ENCODE data around the gene BICD2.

BICD2 gene

DNA sequence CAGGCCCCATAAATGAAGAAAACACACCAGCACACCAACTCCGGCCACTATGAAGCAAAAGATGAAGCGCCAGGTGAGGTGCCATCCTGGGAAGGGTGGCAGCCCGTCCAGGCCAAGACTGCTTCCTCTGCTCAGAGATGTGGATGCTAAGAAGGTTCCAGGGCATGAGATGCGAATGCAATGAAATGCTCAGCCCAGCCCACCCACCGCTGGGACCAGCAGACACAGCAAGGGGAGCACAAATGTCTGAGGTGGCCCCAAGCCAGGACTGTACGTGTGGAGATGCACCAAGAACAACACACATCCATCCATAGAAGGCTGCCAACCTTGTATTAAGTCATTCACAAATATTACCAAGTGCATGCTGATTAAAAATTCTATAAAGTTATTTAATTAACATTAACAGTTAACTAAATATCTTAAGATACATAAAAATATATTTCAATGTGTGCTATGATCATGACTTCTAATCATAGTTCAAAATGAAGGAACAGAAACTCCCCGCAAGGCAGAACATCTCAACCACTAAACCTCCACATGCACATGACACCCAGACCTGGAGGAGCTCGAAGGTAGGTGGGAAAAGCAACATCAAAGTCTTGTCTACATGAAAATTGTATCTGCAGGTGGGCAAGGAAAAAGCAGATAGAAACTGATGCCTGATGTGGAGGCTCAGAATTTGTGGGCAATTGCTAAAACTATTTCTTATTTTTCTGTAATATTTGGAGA, 43.7 kb downstream of the BICD2 start:
- Histone ChIP-seq H3K79me2 (ENCODE audit: insufficient read depth, low read depth) (peaks cover 9% of the 10 kb centered on the region; the same call in 1 of the 2 replicates), H3K36me3 (ENCODE audit: insufficient read depth) (0 out of 2 replicates have a peak, but pooled peaks cover 10% of the 10 kb centered on the region), H3K4me1 (ENCODE audit: low read depth, poor library complexity, severe bottlenecking) (peaks cover 5% of the 10 kb centered on the region), H2AFZ (ENCODE audit: low read depth) (no peak overlapping the region), H3K9ac (no peak overlapping the region), H3K27me3 (ENCODE audit: insufficient read depth, low read depth) (no peaks in the 10 kb centered on the region), H3K27ac (no peak overlapping the region), H3K4me3 (IDR thresholded peaks at IDR 0.05; ENCODE audit: insufficient read depth, low read depth, low read length) (no peak overlapping the region), H3K4me2 (no peak overlapping the region), H4K20me1 (ENCODE audit: insufficient read depth) (no peaks in the 10 kb centered on the region)
- TF ChIP-seq, protein P1, sequence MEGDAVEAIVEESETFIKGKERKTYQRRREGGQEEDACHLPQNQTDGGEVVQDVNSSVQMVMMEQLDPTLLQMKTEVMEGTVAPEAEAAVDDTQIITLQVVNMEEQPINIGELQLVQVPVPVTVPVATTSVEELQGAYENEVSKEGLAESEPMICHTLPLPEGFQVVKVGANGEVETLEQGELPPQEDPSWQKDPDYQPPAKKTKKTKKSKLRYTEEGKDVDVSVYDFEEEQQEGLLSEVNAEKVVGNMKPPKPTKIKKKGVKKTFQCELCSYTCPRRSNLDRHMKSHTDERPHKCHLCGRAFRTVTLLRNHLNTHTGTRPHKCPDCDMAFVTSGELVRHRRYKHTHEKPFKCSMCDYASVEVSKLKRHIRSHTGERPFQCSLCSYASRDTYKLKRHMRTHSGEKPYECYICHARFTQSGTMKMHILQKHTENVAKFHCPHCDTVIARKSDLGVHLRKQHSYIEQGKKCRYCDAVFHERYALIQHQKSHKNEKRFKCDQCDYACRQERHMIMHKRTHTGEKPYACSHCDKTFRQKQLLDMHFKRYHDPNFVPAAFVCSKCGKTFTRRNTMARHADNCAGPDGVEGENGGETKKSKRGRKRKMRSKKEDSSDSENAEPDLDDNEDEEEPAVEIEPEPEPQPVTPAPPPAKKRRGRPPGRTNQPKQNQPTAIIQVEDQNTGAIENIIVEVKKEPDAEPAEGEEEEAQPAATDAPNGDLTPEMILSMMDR (conservative IDR thresholded peaks at IDR 0.05; ENCODE audit: low read depth, low read length): no peak

DNA sequence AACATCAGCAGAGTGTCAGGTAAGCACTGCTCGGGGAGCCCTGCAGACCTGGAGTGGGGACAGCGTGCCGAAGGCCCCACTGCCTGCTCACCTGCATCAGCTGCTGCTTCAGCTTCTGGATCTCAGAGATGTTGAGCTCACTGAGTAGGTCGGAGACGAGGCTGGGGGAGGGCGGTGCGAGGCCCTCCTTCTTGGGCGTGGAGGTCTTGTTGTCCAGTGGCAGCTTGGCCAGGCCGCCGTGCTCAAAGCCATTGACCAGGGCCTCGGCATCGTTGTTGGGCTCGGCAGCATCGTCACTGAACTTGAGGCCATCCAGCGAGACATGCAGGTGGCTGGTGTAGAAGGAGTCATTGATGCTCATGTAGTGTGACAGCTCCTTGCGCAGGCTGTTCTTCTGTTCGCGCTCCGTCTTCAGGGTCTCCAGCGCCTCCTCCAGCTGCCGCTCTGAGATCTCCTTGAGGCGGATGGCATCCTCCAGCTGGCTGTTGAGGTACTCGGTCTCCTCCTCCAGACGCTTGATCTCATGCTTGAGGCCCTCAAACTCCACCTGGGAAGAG, 44.3 kb downstream of the BICD2 start:
- no peaks in the 10 kb centered on the region for H3K27me3 ChIP-seq (ENCODE audit: insufficient read depth, low read depth)
- 0 out of 2 replicates have a peak, but pooled peaks cover 10% of the 10 kb centered on the region for H3K36me3 ChIP-seq (ENCODE audit: insufficient read depth)
- TF ChIP-seq, protein P1 (conservative IDR thresholded peaks at IDR 0.05; ENCODE audit: low read depth, low read length): no peak
- no peaks in the 10 kb centered on the region for H4K20me1 ChIP-seq (ENCODE audit: insufficient read depth)
- H3K4me3 ChIP-seq (IDR thresholded peaks at IDR 0.05; ENCODE audit: insufficient read depth, low read depth, low read length): no peak overlapping the region
- no peak overlapping the region for H3K4me2 ChIP-seq
- H2AFZ ChIP-seq (ENCODE audit: low read depth): no peak overlapping the region
- peaks cover 11% of the 10 kb centered on the region for H3K4me1 ChIP-seq (ENCODE audit: low read depth, poor library complexity, severe bottlenecking)
- no peak overlapping the region for H3K9ac ChIP-seq
- no peak overlapping the region for H3K27ac ChIP-seq
- peaks cover 2% of the 10 kb centered on the region; the same call in 1 of the 2 replicates for H3K79me2 ChIP-seq (ENCODE audit: insufficient read depth, low read depth)

- no peaks in the 10 kb centered on the region for H3K27me3 ChIP-seq (ENCODE audit: insufficient read depth, low read depth)
- H3K79me2 ChIP-seq (ENCODE audit: insufficient read depth, low read depth): no peaks in the 10 kb centered on the region
- no peak overlapping the region for H3K27ac ChIP-seq
- H2AFZ ChIP-seq (ENCODE audit: low read depth): no peak overlapping the region
- H3K36me3 ChIP-seq (ENCODE audit: insufficient read depth): 0 out of 2 replicates have a peak, but pooled peaks cover 10% of the 10 kb centered on the region
- no peaks in the 10 kb centered on the region for H4K20me1 ChIP-seq (ENCODE audit: insufficient read depth)
- H3K4me3 ChIP-seq (IDR thresholded peaks at IDR 0.05; ENCODE audit: insufficient read depth, low read depth, low read length): no peak overlapping the region
- no peak overlapping the region for H3K4me2 ChIP-seq
- no peak overlapping the region for H3K9ac ChIP-seq
- peaks cover 11% of the 10 kb centered on the region for H3K4me1 ChIP-seq (ENCODE audit: low read depth, poor library complexity, severe bottlenecking)
- TF ChIP-seq, protein P1 (conservative IDR thresholded peaks at IDR 0.05; ENCODE audit: low read depth, low read length): no peak
These were observed 45.5 kb downstream of the BICD2 start for GRCh38 chr9:92719028-92719647.

- Histone ChIP-seq H3K36me3 (ENCODE audit: insufficient read depth) (0 out of 2 replicates have a peak, but pooled peaks cover 10% of the 10 kb centered on the region), H3K79me2 (ENCODE audit: insufficient read depth, low read depth) (no peaks in the 10 kb centered on the region), H3K27me3 (ENCODE audit: insufficient read depth, low read depth) (no peaks in the 10 kb centered on the region), H2AFZ (ENCODE audit: low read depth) (no peak overlapping the region), H3K9ac (no peak overlapping the region), H4K20me1 (ENCODE audit: insufficient read depth) (no peaks in the 10 kb centered on the region), H3K4me1 (ENCODE audit: low read depth, poor library complexity, severe bottlenecking) (peaks cover 11% of the 10 kb centered on the region), H3K4me3 (IDR thresholded peaks at IDR 0.05; ENCODE audit: insufficient read depth, low read depth, low read length) (no peak overlapping the region), H3K4me2 (no peak overlapping the region), H3K27ac (no peak overlapping the region)
- TF ChIP-seq, protein P1 (conservative IDR thresholded peaks at IDR 0.05; ENCODE audit: low read depth, low read length): no peak
These were observed 46.3 kb downstream of the BICD2 start for GRCh38 chr9:92718086-92719001.
